Stimulated activated CD4-positive, alpha-beta T cell treated with anti-CD3 and anti-CD28 coated beads, Interleukin-4, amount 100 ng/mL, for 4 hours (primary cell): ENCODE data around the gene CD83.

Experiments used
- DNase-seq, 2 experiments: peaks; one replicate each; pipeline ENCODE4 v3.0.0-alpha.2; 2020

The CD83 gene

GRCh38 chr6:14092316-14092715 is 25.3 kb upstream of the CD83 start:
- DNase-seq: no peak

DNA sequence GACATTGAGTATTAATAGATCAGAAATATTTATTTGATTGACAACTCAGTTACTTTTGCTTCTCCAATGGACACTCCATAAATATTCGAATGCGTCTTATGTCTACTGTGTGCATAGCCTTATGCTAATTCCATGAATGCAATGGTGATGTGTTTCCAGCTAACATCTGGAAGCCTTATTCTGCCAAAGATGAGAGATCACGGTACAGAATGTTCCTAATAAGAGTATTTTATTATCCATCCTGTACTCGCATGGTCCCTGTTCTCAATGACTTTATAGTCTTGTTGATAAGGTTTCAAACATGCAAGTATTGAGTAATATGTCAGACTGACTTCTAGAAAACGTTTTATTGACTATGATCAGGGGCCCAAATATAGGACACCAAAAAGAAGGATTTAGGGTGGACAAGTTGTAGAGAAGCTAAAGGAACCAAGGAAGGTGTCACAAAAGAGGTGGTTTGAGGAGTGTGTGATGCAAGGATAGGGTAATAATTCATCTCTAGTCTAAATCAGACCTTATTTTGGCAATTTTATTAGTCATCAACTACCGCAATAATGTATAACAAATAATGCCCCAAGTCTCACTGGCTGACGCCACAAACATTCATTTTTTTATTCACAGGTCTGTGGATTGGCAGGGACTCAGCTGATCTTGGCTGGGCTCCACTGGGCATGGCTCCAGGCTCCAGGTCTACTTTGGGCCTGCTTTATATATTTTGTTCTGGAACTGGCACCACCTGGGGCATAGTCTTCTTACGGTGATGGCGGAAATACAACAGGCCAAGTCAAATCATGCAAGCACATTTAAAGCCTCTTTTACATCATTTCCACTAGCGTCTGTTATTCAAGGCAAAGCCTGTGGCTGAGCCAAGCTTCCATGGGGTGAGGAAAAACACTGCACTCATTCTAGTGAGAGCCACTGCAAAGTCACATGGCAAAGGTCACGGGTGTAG is 24.5 kb upstream of the CD83 start:
- no peak for DNase-seq

GRCh38 chr6:14094721-14095120 is 22.9 kb upstream of the CD83 start:
- DNase-seq: no peak

GRCh38 chr6:14095437-14095836 is 22.1 kb upstream of the CD83 start:
- no peak for DNase-seq

- no peak for DNase-seq
Observed at GRCh38 chr6:14100138-14100537, 17.4 kb upstream of the CD83 start.

- DNase-seq: no peak
Observed at GRCh38 chr6:14100966-14101365, 16.6 kb upstream of the CD83 start.

- no peak for DNase-seq
Observed at GRCh38 chr6:14102383-14102782, 15.2 kb upstream of the CD83 start.

DNA sequence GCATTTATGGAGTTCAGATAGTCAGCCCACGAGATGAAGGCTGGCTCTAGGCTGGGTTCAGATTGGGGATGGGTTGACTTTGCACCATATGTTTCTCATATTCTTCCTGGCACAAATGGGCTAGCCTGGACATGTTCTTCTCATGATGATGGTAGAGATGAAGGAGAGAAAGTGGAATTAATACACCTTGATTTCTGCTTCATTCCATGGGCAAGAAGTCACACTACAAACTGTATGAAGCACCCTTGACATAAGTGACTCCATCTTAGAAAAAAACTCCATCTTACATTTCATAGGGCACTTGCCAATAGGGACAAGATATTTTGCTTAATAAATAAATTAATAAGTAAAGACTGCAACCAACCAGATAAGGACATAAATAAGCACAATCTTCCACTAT is 12.0 kb upstream of the CD83 start:
- DNase-seq: no peak

DNA sequence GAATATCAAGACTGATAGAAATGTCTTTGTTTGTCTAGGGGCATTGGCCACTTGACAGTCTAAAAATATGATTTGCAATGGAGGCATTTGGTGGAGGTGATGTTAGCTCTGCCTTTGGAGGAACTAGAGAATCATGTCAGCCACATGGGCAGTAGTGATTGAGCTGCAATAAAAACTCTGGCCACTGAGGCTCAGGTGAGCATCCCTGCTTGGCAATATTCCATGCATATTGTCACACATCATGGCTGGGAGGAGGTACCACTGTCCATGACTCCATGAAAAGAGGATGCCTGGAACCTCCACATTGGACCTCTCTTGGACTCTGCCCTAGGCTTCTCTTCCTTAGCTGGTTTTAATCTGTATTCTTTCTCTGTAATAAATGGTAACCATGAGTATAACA is 10.6 kb upstream of the CD83 start:
- DNase-seq: no peak

GRCh38 chr6:14107711-14108494 is 9.7 kb upstream of the CD83 start:
- no peak for DNase-seq

DNA sequence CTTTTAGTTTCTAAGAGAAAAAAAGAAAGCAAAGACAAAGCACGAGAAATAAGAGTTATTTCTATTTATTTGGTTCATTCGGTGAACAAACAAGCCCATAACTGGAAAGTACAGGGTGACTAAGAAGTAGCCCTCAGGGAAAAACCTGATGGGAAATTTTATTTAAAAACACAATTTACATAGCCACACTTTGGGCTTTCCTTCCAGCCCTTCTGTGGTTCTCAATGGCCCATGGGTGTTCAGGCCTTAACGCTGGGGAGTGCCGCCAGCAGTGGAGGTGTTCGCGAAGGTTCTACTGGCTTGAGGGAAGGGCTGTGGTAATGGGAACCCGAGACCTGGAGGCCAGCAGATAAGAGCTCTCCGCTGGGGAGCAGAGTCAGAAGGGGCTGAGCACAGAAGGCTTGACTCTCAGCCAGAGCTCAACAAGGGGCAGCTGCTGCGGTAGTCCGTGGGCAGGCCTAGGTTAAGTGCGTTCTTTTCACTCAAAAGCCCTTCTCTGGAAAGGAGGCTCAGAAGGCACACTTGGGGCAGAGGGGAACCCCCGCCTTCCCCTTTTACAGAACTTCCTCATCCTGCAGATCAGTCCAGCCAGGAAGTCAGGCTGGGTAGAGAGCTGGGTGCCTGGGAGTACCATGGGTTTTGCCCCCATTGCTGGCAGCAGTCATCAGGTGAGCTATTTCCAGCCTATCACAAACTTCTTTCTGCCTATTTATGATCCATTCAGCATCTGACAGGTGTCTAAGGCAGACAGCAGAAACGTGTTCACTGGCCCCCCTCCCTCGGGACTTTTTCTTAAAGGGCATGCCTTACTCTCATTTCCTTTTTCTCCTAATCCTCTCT is 8.8 kb upstream of the CD83 start:
- DNase-seq: peak; percentile 11 to 22

- DNase-seq: no peak
Observed at GRCh38 chr6:14109411-14109826, 8.2 kb upstream of the CD83 start.

DNA sequence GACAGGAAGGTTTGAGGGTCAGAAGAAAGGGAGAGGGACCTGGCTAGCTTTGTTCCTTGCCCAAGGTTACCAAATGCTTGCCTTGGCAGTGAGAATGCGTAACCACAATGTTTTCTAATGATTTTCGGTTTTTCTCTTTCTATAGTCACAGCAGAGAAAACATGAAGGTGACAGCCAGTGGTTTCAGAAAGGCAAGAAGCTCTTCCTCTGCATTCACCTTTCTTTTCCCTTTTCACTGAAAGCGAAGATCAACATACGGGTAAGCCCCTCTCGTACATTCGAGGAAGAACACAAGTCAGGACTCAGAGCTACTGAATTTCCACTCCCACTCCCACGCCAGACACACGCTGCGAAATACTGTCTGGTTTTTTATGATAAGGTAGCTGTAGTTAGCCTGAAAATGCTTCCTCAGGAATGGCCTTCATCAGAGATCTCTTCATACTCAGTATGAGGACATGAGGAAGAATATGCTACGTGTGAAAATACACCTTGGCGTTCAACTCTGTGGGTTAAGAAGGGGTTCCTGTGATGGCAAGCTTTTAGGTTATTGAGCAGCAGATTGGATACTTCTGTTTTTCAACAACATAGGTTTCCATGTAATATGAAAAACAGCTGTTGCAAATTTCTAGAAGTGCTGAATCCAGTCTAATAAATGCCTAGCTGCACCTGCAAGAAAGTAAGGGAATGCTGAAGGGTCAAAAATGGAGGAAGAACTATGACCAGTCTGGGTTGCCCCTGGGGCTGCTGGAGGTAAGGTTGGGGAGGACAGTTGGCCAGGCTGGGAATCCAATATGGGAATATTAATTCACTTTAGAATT is 7.4 kb upstream of the CD83 start:
- peak; percentile 19 to 24 for DNase-seq

DNA sequence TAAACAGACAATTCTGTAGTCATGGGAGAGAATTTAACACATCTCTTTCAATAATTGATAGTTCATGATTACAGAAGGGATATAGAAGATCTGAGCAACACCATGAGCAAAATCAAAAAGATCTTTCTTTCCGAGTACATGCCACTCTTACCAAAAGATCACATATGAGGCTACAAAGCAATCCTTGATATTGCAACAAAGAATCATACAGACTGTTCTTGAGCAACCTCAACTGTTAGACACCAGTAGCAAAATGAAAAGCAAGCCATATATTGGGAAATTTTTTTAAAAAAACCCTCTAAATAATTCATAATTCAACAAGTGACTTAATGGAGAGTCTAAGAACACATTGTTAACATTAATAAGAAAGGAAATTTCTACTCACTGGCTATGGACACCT is 3.6 kb upstream of the CD83 start:
- no peak for DNase-seq

DNA sequence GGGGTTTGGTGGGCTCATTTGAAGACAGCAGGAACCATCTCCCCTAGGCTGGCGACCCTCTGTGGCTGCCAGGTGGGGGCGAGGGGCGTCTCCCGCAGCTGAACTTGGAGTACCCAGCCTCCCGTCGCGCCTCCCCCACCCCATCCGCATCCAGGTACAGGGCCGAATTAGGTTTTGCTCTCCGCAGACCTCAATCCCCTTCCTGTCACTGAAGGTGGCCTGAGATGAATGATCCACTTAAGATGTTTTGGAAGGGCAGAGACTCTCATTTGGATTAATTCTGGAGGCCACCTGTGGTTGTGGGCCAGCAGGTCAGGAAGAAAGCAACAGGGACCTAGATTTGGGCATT is 493 bp downstream of the CD83 start:
- DNase-seq: no peak

DNA sequence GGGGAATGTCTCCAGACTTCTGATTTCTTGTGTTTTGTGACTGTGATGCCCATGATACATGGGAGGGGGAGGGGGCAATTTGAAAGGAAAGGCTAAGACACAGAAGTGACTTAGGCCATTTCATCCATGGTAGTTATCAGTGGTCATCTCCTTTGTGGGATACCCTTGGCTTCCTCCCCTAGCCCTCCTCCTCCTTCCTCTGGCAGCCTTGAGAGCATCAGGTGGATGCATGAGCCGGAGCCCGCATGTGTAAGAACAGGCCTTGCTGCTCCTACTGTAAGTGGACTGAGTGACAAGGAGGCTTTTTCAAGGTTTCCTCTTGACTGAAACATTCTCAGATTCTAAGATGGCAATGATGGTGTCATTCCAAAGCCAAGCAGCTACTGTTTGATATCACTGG is 874 bp downstream of the CD83 start:
- no peak for DNase-seq

DNA sequence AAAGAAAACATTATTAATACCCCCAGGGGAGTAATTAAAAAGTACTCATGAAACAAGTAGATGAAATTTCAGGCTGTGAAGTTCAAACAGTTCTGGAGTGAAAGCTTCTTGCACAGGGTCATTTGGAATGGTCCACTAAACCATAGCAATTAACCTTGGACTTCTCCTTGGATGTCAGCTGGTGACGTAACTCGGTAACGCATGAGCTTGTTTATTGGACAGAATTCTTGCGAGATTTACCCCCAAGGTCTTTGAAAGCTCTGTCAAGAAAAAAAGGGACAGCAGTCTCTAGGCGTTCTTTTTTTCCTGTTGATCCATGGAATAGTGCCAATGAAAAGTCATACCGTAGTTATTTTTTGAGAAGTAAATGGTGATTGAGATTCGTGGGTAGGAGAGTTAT is 2.2 kb downstream of the CD83 start:
- DNase-seq: no peak

DNA sequence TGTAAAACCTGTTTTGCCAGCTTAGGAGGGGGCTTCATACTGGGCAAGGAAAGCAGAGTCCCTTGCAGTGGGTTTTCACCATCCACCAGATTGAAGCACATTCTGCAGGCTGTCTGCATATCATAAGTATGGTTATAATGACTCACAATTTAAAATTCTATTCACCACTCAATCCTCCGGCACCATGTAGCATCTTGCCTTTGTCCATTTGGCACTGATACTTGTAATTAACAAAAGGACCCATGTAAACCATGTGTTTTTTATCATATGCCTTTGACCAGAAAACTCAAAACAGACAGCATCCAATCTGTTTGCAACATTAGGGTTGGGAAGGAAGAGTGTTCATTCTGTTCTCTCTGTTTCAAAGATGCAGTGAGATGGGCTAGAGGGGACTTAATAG is 3.0 kb downstream of the CD83 start:
- DNase-seq: no peak

DNA sequence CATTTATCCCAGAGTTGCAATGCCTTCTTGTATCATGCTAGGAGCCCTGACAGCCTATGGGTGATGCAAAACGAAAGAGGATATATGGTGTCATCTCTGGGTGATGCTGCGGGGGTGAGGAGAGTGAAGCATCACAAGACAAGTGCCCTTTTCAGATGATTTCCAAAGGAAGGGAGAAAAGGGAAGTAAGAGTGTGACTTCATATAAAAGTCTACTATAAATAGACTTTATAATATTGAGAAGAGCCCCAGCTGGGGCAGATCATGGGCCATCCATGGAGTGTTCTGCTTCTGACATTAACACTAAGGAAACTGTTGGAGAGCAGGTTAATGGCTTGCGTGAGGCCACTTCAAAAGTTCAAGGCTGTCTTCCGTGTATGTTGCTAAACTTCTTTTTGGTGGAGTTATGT is 4.4 kb downstream of the CD83 start:
- peak; percentile 8 to 24 for DNase-seq

DNA sequence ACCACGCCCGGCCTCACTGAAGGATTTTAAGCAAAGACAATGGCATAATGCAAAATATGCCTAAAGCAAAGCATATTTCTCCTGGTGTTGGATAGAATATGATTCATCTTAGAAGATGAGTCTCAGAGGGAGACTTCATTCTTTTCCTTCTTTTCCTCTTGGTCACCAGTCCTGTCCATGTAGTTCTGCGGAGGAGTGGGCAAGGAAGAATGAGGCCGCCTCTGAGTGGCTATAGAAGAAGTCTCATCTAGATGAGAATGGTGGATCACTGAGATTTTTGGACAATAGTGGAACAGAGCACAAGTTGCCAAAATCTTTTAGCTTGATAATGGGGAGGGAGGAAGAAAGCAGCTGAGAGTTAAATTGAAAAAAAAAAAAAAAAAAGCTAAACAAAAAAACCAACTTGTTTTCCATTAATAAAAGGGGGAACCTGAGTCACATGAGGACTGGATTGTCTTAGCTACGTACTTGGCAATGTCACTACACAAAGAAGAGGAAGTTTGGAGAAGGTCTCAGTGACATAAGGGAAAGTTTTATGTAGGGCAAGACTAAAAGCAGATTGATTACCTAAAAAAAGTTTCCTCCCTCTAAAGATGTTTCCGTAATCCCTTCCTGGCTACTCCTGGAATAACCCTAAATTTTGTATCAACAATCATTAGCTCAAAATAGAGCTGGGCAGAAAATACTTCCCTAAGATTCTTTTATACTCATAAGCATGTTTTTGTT is 6.0 kb downstream of the CD83 start:
- no peak for DNase-seq

- DNase-seq: no peak
Observed at GRCh38 chr6:14125346-14125745, 7.8 kb downstream of the CD83 start.

DNA sequence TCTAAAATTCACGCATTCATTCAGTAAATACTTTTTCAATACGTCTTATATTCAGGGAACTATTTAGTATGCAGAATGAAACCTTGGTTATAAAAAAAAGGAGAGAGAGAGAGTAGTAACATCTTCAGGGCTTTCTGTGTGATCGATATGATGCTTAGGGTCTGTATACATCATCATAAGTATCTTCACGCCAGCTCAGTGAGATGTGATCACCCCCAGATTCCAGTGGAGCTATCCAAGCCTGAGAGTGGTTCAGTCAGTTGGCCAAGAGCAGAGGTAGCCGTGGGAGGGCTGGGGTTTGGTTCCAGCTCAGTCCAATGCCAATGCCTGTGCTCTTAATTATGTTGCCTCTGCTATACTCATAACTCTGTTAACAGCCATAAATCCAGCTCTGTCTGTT is 8.6 kb downstream of the CD83 start:
- no peak for DNase-seq
